ENCODE measurements around the gene GPR39. TPM values are rescaled to one million over a fixed set of nuclear protein-coding genes. Genes with fewer than 3 reads are reported as not detected.

The GPR39 gene
- polyA plus RNA-seq, 1 donor from 2014 or later, result 1.1 TPM

DNA sequence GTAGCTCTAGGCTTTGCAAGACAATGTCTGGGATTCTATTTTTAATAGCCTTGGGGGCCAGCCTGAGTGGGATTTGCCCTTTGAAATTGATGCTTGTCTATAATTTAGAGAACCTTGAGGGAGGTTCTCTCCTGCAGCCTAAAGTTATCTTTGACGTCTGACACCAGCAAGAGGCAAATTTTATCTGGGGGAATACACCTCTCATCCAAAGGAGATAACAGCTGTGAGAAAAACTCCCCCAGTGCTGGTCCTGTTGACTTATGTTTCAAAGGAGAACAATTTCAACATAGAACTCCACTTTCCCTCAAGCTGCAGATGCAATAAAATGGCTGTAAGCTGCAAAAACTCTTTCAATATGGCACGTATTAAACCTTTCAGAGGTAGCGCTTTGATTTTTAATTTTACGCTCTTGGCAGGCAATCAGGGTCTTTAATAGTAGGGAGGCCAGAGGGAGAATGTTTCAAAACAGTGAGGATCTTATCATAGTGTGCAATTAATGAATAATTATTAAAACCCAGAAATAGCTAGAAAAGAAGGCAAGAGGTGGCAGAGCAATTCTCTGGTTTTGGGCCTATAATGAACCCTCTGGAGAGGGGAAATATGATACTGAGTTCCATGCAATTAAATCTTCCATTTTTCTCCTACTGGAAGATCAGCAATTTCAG lies 191.0 kb downstream of the GPR39 start:
- H3K27me3 ChIP-seq (ENCODE audit: insufficient read depth, low read depth, low read length), result no peaks in the 10 kb centered on the region
- no peak overlapping the region for H2AFZ ChIP-seq (ENCODE audit: low read depth, low read length)
- peak overlapping the region; percentile 36 for H3K27ac ChIP-seq (ENCODE audit: low read length)
- H3K4me3 ChIP-seq (ENCODE audit: low read length), result no peak overlapping the region
- H3K36me3 ChIP-seq (ENCODE audit: insufficient read depth, low read length), result no peaks in the 10 kb centered on the region
- no peaks in the 10 kb centered on the region for H3F3A ChIP-seq (ENCODE audit: insufficient read depth, low read length, poor library complexity, severe bottlenecking)
- no peak overlapping the region for H3K9ac ChIP-seq (ENCODE audit: low read length)
- no peaks in the 10 kb centered on the region for H3K9me2 ChIP-seq (ENCODE audit: insufficient read depth, low read length)
- H4K20me1 ChIP-seq (ENCODE audit: insufficient read depth), result no peaks in the 10 kb centered on the region
- TF ChIP-seq EZH2 (IDR thresholded peaks at IDR 0.05; ENCODE audit: borderline replicate concordance, insufficient read depth, low read length, poor library complexity, severe bottlenecking) (no peak), POLR2AphosphoS5 (IDR thresholded peaks at IDR 0.05) (no peak), CTCF (IDR thresholded peaks at IDR 0.05; ENCODE audit: poor library complexity, severe bottlenecking) (no peak), EP300 (conservative IDR thresholded peaks at IDR 0.05; ENCODE audit: poor library complexity, severe bottlenecking) (no peak), MXI1 (conservative IDR thresholded peaks at IDR 0.05; ENCODE audit: poor library complexity, severe bottlenecking) (no peak), RAD21 (conservative IDR thresholded peaks at IDR 0.05) (no peak), TAF1 (IDR thresholded peaks at IDR 0.05; ENCODE audit: low read depth) (no peak), SMC3 (conservative IDR thresholded peaks at IDR 0.05; ENCODE audit: poor library complexity) (no peak)
- TF ChIP-seq, protein P1, sequence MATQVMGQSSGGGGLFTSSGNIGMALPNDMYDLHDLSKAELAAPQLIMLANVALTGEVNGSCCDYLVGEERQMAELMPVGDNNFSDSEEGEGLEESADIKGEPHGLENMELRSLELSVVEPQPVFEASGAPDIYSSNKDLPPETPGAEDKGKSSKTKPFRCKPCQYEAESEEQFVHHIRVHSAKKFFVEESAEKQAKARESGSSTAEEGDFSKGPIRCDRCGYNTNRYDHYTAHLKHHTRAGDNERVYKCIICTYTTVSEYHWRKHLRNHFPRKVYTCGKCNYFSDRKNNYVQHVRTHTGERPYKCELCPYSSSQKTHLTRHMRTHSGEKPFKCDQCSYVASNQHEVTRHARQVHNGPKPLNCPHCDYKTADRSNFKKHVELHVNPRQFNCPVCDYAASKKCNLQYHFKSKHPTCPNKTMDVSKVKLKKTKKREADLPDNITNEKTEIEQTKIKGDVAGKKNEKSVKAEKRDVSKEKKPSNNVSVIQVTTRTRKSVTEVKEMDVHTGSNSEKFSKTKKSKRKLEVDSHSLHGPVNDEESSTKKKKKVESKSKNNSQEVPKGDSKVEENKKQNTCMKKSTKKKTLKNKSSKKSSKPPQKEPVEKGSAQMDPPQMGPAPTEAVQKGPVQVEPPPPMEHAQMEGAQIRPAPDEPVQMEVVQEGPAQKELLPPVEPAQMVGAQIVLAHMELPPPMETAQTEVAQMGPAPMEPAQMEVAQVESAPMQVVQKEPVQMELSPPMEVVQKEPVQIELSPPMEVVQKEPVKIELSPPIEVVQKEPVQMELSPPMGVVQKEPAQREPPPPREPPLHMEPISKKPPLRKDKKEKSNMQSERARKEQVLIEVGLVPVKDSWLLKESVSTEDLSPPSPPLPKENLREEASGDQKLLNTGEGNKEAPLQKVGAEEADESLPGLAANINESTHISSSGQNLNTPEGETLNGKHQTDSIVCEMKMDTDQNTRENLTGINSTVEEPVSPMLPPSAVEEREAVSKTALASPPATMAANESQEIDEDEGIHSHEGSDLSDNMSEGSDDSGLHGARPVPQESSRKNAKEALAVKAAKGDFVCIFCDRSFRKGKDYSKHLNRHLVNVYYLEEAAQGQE (IDR thresholded peaks at IDR 0.05; ENCODE audit: borderline replicate concordance), result no peak
- no peaks in the 10 kb centered on the region for H3K79me2 ChIP-seq (replicated peaks; ENCODE audit: insufficient read depth, low read length)
- H3K9me3 ChIP-seq (ENCODE audit: low read length), result no peaks in the 10 kb centered on the region
- H3K4me2 ChIP-seq (ENCODE audit: low read length), result no peak overlapping the region

GRCh38 chr2:132608311-132608710 lies 191.7 kb downstream of the GPR39 start:
- H3K27me3 ChIP-seq (ENCODE audit: insufficient read depth, low read depth, low read length), result no peaks in the 10 kb centered on the region
- H3K79me2 ChIP-seq (replicated peaks; ENCODE audit: insufficient read depth, low read length), result no peaks in the 10 kb centered on the region
- H3K36me3 ChIP-seq (ENCODE audit: insufficient read depth, low read length), result no peaks in the 10 kb centered on the region
- peak; percentile 48 for TF ChIP-seq POLR2AphosphoS5 (IDR thresholded peaks at IDR 0.05)
- TF ChIP-seq, protein P1 (IDR thresholded peaks at IDR 0.05; ENCODE audit: borderline replicate concordance), result peak; percentile 93
- TF ChIP-seq CTCF (IDR thresholded peaks at IDR 0.05; ENCODE audit: poor library complexity, severe bottlenecking), result no peak
- no peak for TF ChIP-seq EZH2 (IDR thresholded peaks at IDR 0.05; ENCODE audit: borderline replicate concordance, insufficient read depth, low read length, poor library complexity, severe bottlenecking)
- TF ChIP-seq MXI1 (conservative IDR thresholded peaks at IDR 0.05; ENCODE audit: poor library complexity, severe bottlenecking), result no peak
- peak; percentile 87 for TF ChIP-seq EP300 (conservative IDR thresholded peaks at IDR 0.05; ENCODE audit: poor library complexity, severe bottlenecking)
- peak overlapping the region; percentile 34 for H3K9ac ChIP-seq (ENCODE audit: low read length)
- H3K4me2 ChIP-seq (ENCODE audit: low read length), result no peak overlapping the region
- H3F3A ChIP-seq (ENCODE audit: insufficient read depth, low read length, poor library complexity, severe bottlenecking), result no peaks in the 10 kb centered on the region
- H2AFZ ChIP-seq (ENCODE audit: low read depth, low read length), result no peak overlapping the region
- H4K20me1 ChIP-seq (ENCODE audit: insufficient read depth), result no peaks in the 10 kb centered on the region
- no peaks in the 10 kb centered on the region for H3K9me2 ChIP-seq (ENCODE audit: insufficient read depth, low read length)
- peak overlapping the region; percentile 9 for H3K4me3 ChIP-seq (ENCODE audit: low read length)
- no peaks in the 10 kb centered on the region for H3K9me3 ChIP-seq (ENCODE audit: low read length)
- H3K27ac ChIP-seq (ENCODE audit: low read length), result peak overlapping the region; percentile 36
